Liver (tissue), 9 donors: ENCODE results near the gene SLBP. TPM values are rescaled to one million over a fixed set of nuclear protein-coding genes. Genes with fewer than 3 reads are reported as not detected.
A peak's percentile ranks its signal among the peaks of the same experiment; 100 is the strongest.

Experiments used
- DNase-seq: peaks from one replicate; pipeline ENCODE4 v3.0.0-alpha.2; 2017; ENCODE audit warnings: low spot score
- H3K27ac ChIP-seq, 2 donors: one replicate each; pipeline ENCODE4 v1.7.0; 2013; ENCODE audit warnings: inconsistent platforms in 2 of 2, low read length in 2 of 2, control low read depth in 1 of 2, low read depth in 1 of 2, mild to moderate bottlenecking in 1 of 2
- H3K27me3 ChIP-seq, 4 donors: one replicate each; pipeline versions ENCODE4 v1.6.1 to v1.7.0; 2013; ENCODE audit warnings: low read length in 3 of 4, inconsistent platforms in 1 of 4, mild to moderate bottlenecking in 1 of 4, moderate library complexity in 1 of 4; ENCODE audit not compliant: control insufficient read depth in 4 of 4, insufficient read depth in 4 of 4
- H3K36me3 ChIP-seq, 4 donors: one replicate each; pipeline versions ENCODE4 v1.6.1 to v1.7.0; 2013; ENCODE audit warnings: low read length in 3 of 4, mild to moderate bottlenecking in 3 of 4, low read depth in 1 of 4, moderate library complexity in 1 of 4; ENCODE audit not compliant: control insufficient read depth in 4 of 4, insufficient read depth in 3 of 4
- H3K4me1 ChIP-seq, 4 donors: one replicate each; pipeline versions ENCODE4 v1.6.1 to v1.7.0; 2013; ENCODE audit warnings: low read length in 3 of 4, mild to moderate bottlenecking in 3 of 4, moderate library complexity in 1 of 4; ENCODE audit not compliant: control insufficient read depth in 4 of 4, insufficient read depth in 4 of 4
- H3K4me3 ChIP-seq, 3 donors: one replicate each; pipeline versions ENCODE4 v1.6.1 to v1.7.0; 2013; ENCODE audit warnings: low read length in 3 of 3, control low read depth in 1 of 3, low read depth in 1 of 3, mild to moderate bottlenecking in 1 of 3
- H3K9ac ChIP-seq, 2 donors: one replicate each; pipeline ENCODE4 v1.7.0; 2013; ENCODE audit warnings: low read length in 2 of 2, mild to moderate bottlenecking in 2 of 2, moderate library complexity in 2 of 2, control low read depth in 1 of 2, low read depth in 1 of 2
- H3K9me3 ChIP-seq, 4 donors: one replicate each; pipeline versions ENCODE4 v1.6.1 to v1.7.0; 2013; ENCODE audit warnings: low read length in 3 of 4; ENCODE audit not compliant: control insufficient read depth in 4 of 4
- EGR1 ChIP-seq, 2 donors: IDR thresholded peaks; 2 replicates each; pipeline ENCODE4 v1.6.1; 2016 to 2018; ENCODE audit warnings: antibody characterized with exemption in 2 of 2, low read depth in 2 of 2
- FOXA1 ChIP-seq: IDR thresholded peaks from 2 replicates; pipeline ENCODE4 v1.6.1; 2016; ENCODE audit warnings: antibody characterized with exemption
- HNF4A ChIP-seq, 2 donors: conservative IDR thresholded peaks; 2 replicates each; pipeline ENCODE4 v1.6.1; 2016; ENCODE audit warnings: antibody characterized with exemption in 2 of 2, mild to moderate bottlenecking in 2 of 2
- HNF4G ChIP-seq: IDR thresholded peaks from 2 replicates; pipeline ENCODE4 v1.6.1; 2016; ENCODE audit warnings: antibody characterized with exemption
- JUND ChIP-seq, 2 donors: IDR thresholded peaks; 2 replicates each; pipeline ENCODE4 v1.6.1; 2016; ENCODE audit warnings: antibody characterized with exemption in 2 of 2
- NR2F2 ChIP-seq: IDR thresholded peaks from 2 replicates; pipeline ENCODE4 v1.6.1; 2016; ENCODE audit warnings: antibody characterized with exemption
- RAD21 ChIP-seq, 2 donors: IDR thresholded peaks; 2 replicates each; pipeline ENCODE4 v1.6.1; 2016; ENCODE audit warnings: antibody characterized with exemption in 2 of 2, mild to moderate bottlenecking in 2 of 2
- RXRA ChIP-seq, 2 donors: IDR thresholded peaks; 2 replicates each; pipeline ENCODE4 v1.6.1; 2017 to 2018; ENCODE audit warnings: antibody characterized with exemption in 2 of 2, mild to moderate bottlenecking in 1 of 2
- SP1 ChIP-seq: IDR thresholded peaks from 2 replicates; pipeline ENCODE4 v1.6.1; 2018; ENCODE audit warnings: antibody characterized with exemption, mild to moderate bottlenecking
- TAF1 ChIP-seq: conservative IDR thresholded peaks from 2 replicates; pipeline ENCODE4 v1.6.1; 2016; ENCODE audit warnings: antibody characterized with exemption, mild to moderate bottlenecking
- YY1 ChIP-seq: IDR thresholded peaks from 2 replicates; pipeline ENCODE4 v1.6.1; 2016; ENCODE audit warnings: antibody characterized with exemption, mild to moderate bottlenecking
- WGBS: extraction: QIAGEN DNeasy Blood & Tissue Kit; methylation state at CpG from one replicate; pipeline ENCODE4 v1.1.7; 2013; 5-methylcytosine and 5-hydroxymethylcytosine counted together
- polyA plus RNA-seq, 2 donors: library from polyadenylated mRNA; stranded (reverse) in 1 of 2; unstranded in 1 of 2; fragments of 200-250 nt in 1 of 2; fragments of >200 nt in 1 of 2; fragmentation: Nextera tagmentation in 1 of 2; extraction: Ambion mirVana in 1 of 2; gene quantifications; one replicate each; pipeline versions ENCODE4 v1.2.1 to v1.2.3, GENCODE V29; 2013 to 2015
- total RNA-seq, 2 donors: library from RNA; depleted of rRNA; stranded (reverse); fragments of >200 nt; gene quantifications; one replicate each; pipeline ENCODE4 v1.2.3, GENCODE V29; 2014
- TF ChIP-seq, protein P1 (sequence below): IDR thresholded peaks from 2 replicates; pipeline ENCODE4 v1.6.1; 2016; ENCODE audit warnings: antibody characterized with exemption
- TF ChIP-seq, protein P2 (sequence below): IDR thresholded peaks from 2 replicates; pipeline ENCODE4 v1.6.1; 2016; ENCODE audit warnings: antibody characterized with exemption, mild to moderate bottlenecking
- TF ChIP-seq, protein P3 (sequence below): IDR thresholded peaks from 2 replicates; pipeline ENCODE4 v1.6.1; 2016; ENCODE audit warnings: antibody characterized with exemption
- TF ChIP-seq, protein P4 (sequence below): IDR thresholded peaks from 2 replicates; pipeline ENCODE4 v1.6.1; 2016; ENCODE audit warnings: antibody characterized with exemption
- donor health status: healthy.
- donor health status: healthy.
- donor health status: healthy.
- donor health status: healthy.
- donor health status: healthy.

SLBP gene
- total and polyA plus RNA-seq, 4 donors: 14.7 to 64.4 (median 17.4) TPM

DNA sequence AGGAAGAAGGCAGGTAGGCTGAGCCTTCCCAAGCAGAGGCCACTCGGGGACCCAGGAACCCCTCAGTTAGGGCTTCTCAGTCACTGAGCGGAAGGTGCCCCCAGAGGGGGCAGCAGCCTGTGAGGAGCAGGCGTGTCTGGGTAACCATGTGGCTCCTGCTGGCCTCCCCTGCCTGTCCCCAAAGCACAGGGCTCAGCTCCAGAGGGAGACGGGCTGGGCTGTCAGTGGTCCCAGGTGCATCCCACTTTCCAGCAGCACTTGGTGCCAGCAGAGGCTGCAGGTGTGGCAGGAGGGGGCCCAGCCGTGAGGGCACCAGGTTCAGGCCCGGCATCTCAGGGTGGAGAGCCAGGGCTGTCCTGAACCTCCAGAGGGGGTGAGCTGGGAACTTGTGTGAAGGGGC lies 31.9 kb upstream of the SLBP start:
- H3K4me1 ChIP-seq: peaks cover 11 to 30% (median 19%) of the 10 kb centered on the region in 4 donors
- H3K27me3 ChIP-seq: no peaks in the 10 kb centered on the region
- no peaks in the 10 kb centered on the region for H3K9me3 ChIP-seq
- no peak overlapping the region for H3K9ac ChIP-seq
- 87% methylated on average over 6 of the region's 6 CpGs for WGBS
- peaks cover 0 to 3% (median 1%) of the 10 kb centered on the region in 4 donors for H3K36me3 ChIP-seq
- TF ChIP-seq RAD21 (IDR thresholded peaks at IDR 0.05) (no peak), JUND (IDR thresholded peaks at IDR 0.05) (no peak), YY1 (no peak), SP1 (no peak), RXRA (IDR thresholded peaks at IDR 0.05) (no peak), NR2F2 (no peak), EGR1 (IDR thresholded peaks at IDR 0.05; ENCODE audit: low read depth in 2 of 2) (no peak)
- TF ChIP-seq, protein P1, sequence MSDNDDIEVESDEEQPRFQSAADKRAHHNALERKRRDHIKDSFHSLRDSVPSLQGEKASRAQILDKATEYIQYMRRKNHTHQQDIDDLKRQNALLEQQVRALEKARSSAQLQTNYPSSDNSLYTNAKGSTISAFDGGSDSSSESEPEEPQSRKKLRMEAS: no peak
- H3K4me3 ChIP-seq: no peak overlapping the region
- peak overlapping the region in 1 of 2 donors; percentile 71 for H3K27ac ChIP-seq
- no peak for DNase-seq

DNA sequence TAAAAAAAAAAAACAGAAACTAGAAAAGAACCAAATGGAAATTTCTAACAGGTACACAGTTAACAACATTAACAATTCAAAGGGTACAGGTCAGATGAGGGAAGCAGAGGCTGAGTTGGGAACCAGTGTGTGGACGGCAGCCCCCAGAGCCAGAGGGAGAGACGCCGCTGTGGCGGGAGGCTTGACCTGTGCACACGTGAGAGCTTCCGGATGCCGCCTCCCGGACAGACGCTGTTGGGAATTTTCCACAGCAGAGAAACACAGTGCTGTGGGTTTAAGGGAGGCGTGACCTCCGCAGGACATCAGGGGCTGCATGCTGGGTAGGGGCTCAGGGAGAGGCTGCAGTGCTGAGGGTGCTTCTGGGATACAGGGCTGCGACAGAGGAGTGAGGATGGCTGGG lies 31.4 kb upstream of the SLBP start:
- Histone ChIP-seq H3K27ac (no peak overlapping the region), H3K4me3 (no peak overlapping the region), H3K9me3 (peaks cover 0 to 3% (median under 1%) of the 10 kb centered on the region in 4 donors), H3K4me1 (peaks cover 10 to 29% (median 19%) of the 10 kb centered on the region in 4 donors), H3K9ac (no peak overlapping the region), H3K27me3 (no peaks in the 10 kb centered on the region), H3K36me3 (peaks cover 0 to 3% (median 1%) of the 10 kb centered on the region in 4 donors)
- WGBS: 63% methylated on average over 12 of the region's 12 CpGs
- TF ChIP-seq HNF4A (conservative IDR thresholded peaks at IDR 0.05) (no peak), RAD21 (IDR thresholded peaks at IDR 0.05) (no peak), FOXA1 (no peak), EGR1 (IDR thresholded peaks at IDR 0.05; ENCODE audit: low read depth in 2 of 2) (no peak), RXRA (IDR thresholded peaks at IDR 0.05) (no peak), YY1 (no peak), JUND (IDR thresholded peaks at IDR 0.05) (no peak), TAF1 (no peak), SP1 (no peak), NR2F2 (no peak), HNF4G (no peak)
- TF ChIP-seq, protein P2, sequence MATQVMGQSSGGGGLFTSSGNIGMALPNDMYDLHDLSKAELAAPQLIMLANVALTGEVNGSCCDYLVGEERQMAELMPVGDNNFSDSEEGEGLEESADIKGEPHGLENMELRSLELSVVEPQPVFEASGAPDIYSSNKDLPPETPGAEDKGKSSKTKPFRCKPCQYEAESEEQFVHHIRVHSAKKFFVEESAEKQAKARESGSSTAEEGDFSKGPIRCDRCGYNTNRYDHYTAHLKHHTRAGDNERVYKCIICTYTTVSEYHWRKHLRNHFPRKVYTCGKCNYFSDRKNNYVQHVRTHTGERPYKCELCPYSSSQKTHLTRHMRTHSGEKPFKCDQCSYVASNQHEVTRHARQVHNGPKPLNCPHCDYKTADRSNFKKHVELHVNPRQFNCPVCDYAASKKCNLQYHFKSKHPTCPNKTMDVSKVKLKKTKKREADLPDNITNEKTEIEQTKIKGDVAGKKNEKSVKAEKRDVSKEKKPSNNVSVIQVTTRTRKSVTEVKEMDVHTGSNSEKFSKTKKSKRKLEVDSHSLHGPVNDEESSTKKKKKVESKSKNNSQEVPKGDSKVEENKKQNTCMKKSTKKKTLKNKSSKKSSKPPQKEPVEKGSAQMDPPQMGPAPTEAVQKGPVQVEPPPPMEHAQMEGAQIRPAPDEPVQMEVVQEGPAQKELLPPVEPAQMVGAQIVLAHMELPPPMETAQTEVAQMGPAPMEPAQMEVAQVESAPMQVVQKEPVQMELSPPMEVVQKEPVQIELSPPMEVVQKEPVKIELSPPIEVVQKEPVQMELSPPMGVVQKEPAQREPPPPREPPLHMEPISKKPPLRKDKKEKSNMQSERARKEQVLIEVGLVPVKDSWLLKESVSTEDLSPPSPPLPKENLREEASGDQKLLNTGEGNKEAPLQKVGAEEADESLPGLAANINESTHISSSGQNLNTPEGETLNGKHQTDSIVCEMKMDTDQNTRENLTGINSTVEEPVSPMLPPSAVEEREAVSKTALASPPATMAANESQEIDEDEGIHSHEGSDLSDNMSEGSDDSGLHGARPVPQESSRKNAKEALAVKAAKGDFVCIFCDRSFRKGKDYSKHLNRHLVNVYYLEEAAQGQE: no peak
- TF ChIP-seq, protein P1: no peak
- TF ChIP-seq, protein P3, sequence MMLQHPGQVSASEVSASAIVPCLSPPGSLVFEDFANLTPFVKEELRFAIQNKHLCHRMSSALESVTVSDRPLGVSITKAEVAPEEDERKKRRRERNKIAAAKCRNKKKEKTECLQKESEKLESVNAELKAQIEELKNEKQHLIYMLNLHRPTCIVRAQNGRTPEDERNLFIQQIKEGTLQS: no peak
- TF ChIP-seq, protein P4, sequence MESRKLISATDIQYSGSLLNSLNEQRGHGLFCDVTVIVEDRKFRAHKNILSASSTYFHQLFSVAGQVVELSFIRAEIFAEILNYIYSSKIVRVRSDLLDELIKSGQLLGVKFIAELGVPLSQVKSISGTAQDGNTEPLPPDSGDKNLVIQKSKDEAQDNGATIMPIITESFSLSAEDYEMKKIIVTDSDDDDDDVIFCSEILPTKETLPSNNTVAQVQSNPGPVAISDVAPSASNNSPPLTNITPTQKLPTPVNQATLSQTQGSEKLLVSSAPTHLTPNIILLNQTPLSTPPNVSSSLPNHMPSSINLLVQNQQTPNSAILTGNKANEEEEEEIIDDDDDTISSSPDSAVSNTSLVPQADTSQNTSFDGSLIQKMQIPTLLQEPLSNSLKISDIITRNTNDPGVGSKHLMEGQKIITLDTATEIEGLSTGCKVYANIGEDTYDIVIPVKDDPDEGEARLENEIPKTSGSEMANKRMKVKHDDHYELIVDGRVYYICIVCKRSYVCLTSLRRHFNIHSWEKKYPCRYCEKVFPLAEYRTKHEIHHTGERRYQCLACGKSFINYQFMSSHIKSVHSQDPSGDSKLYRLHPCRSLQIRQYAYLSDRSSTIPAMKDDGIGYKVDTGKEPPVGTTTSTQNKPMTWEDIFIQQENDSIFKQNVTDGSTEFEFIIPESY: no peak
- no peak for DNase-seq
